ENCODE results near the gene CNOT1.
"Not testable (repeated sequence)": the region's sequence is repeated elsewhere in the genome, so short reads cannot be mapped to it uniquely, and the experiment has no call there.

CNOT1 gene

DNA sequence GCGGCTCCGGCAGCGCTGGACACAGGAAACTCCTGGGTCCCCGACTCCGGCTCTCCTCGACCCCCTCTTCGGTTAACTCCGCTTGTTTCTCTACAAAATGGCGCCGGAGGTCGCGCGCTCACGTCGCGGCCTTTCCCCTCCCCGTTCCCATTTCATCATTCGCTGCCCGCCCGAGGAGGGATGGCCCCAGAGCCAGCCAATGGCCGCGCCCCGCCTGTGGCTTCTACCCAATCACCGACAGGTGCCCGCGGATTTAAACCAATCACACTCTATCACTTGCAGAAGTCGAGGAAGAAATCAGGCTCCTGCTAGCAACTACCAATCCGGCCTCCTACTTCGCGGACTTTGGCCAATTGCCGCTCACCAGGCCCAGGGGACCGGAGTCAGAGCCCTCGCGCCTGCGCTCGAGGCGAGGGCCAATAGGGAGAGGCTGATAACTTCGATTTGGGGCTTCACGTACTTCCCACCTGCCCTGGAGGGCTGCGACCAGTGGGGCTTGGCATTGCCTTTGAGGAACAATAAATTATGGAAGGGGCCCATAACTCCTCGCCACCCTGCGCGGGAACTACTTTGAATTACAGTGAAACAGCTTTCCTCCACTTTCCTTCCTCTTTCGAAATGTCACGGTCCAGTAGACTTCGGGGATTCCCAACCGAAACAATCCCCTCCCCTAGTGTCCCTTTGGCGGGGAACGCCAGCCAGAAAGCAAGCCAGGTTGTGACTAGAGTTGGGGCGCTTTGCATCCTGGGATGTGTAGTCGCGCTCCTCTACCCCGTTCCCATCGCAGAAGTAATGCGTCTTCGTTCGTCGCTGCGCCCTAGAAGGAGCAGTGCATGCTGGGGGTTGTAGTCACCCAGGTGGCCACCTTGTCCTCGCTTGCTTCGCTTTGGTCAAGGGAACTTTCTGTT is at the start of gene CNOT1:
TSS of gene CNOT1 (minus strand) at position 94 of the 908 bp plus-strand sequence. CDS start 30,489 bp downstream, outside the sequence.
- Histone ChIP-seq H3K36me3 (ENCODE audit: control insufficient read depth, insufficient read depth, low read length) (peaks cover 7% of the 10 kb centered on the region; the same call in 1 of the 2 replicates), H3K4me3 (ENCODE audit: low read depth, low read length) (peak within 1 kb of the TSS; percentile 94), H3K27ac (ENCODE audit: low read depth, low read length) (peak within 1 kb of the TSS; percentile 98), H3K9ac (ENCODE audit: low read length) (peak within 1 kb of the TSS; percentile 99), H3K27me3 (ENCODE audit: control insufficient read depth, insufficient read depth, low read length) (no peaks in the 10 kb centered on the region), H3K9me3 (ENCODE audit: control insufficient read depth, insufficient read depth, low read depth, low read length) (no peaks in the 10 kb centered on the region), H3K4me1 (ENCODE audit: control insufficient read depth, insufficient read depth, low read length) (no peaks in the 10 kb centered on the region; the same call in 1 of the 2 replicates)

DNA sequence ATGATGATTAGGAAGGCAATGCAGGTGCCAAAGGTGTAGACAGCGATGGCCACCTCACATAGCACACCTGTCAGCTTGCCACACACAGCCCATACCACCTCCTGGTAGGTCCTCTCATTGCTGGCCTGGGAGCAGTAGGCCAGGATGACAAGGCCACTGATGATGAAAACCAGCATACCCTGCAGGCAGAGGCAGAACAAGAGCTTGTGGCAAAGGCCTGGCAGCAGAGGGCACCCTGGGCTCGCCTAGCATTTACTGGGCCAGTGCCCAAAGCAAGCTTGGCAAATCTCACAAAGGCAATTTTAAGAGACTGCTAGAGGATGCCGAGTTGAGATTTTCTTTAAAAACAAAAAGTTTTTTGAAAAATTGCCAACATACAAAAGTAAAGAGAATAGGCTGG is 49.1 kb upstream of the CNOT1 start:
- H3K36me3 ChIP-seq (ENCODE audit: control insufficient read depth, insufficient read depth, low read length), result peaks cover 52% of the 10 kb centered on the region
- H3K4me1 ChIP-seq (ENCODE audit: control insufficient read depth, insufficient read depth, low read length), result no peaks in the 10 kb centered on the region
- no peaks in the 10 kb centered on the region for H3K9me3 ChIP-seq (ENCODE audit: control insufficient read depth, insufficient read depth, low read depth, low read length)
- H3K4me3 ChIP-seq (ENCODE audit: low read depth, low read length), result no peak overlapping the region
- H3K9ac ChIP-seq (ENCODE audit: low read length), result no peak overlapping the region
- no peaks in the 10 kb centered on the region for H3K27me3 ChIP-seq (ENCODE audit: control insufficient read depth, insufficient read depth, low read length)
- no peak overlapping the region for H3K27ac ChIP-seq (ENCODE audit: low read depth, low read length)

DNA sequence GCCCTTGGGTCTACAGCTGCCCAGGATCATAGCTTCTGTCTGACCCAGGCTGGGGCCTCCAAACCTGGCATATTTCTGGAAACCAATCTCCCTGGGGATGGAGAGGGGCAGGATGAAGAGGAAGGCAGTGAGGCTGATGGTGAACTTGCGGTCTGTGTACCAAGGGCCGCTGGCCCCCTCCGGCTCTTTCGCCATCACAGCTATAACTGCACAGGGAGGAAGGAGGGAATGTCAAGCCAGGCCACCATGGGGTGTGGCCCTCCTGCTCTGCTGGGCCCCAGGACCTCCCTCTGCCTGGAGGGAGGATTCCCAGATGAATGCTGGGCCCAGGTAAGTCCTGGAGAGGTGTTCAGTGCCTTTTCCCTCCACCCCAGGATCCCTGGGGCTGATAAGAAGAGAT is 48.6 kb upstream of the CNOT1 start:
- Histone ChIP-seq H3K9me3 (ENCODE audit: control insufficient read depth, insufficient read depth, low read depth, low read length) (no peaks in the 10 kb centered on the region), H3K4me3 (ENCODE audit: low read depth, low read length) (no peak overlapping the region), H3K4me1 (ENCODE audit: control insufficient read depth, insufficient read depth, low read length) (no peaks in the 10 kb centered on the region), H3K36me3 (ENCODE audit: control insufficient read depth, insufficient read depth, low read length) (peaks cover 52% of the 10 kb centered on the region), H3K27ac (ENCODE audit: low read depth, low read length) (no peak overlapping the region), H3K9ac (ENCODE audit: low read length) (no peak overlapping the region), H3K27me3 (ENCODE audit: control insufficient read depth, insufficient read depth, low read length) (no peaks in the 10 kb centered on the region)

DNA sequence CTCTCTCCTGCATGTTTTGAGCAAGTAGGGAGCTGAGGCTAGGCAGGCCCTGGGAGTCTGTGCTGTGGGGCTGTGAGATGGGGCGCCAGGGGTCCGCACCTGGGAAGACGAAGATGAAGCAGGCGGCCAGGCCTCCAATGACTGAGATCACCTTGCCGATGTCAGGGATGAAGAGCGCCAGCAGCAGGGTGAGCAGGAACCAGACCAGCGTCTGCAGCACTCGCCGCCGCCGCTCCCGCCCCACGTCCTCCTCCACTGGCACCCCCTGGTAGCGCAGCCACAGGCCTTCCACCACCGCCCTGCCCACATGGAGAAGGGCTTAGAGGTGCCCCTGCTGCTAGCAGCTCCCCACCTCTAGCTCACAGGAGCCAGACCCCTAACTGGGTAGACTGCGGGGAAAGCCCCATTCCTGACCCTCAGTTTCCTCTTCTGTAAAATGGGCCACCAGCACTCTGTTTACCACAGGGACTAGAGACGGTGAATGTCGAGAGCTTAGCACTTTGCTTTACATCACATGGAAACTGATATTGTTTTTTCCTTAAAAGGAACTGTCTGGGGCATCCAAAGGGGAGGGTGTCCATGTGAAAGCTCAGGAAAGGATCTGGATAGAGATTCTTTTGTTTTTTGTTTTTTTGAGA is 41.4 kb upstream of the CNOT1 start:
- H3K36me3 ChIP-seq (ENCODE audit: control insufficient read depth, insufficient read depth, low read length), result peaks cover 43% of the 10 kb centered on the region
- no peaks in the 10 kb centered on the region for H3K27me3 ChIP-seq (ENCODE audit: control insufficient read depth, insufficient read depth, low read length)

DNA sequence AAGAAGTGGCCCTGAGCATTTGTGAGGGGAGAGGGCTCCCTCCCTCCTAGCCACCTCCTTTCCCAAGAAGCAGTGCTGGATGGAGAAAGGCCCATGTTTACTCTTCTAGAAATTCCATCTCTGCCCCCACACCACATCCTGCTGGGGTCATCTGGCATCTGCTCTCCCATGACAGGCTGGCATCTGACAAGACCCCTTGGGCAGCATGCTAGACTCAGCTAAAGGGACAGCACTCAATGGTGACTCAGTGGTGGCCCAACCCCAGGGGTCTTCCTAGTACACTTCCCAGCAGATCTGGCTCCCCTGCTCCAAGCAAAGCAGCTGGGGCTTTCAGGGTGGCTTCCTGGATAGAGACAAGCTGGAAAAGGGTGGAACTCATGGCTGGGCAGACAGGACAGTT is 40.6 kb upstream of the CNOT1 start:
- Histone ChIP-seq H3K27ac (ENCODE audit: low read depth, low read length) (no peak overlapping the region), H3K36me3 (ENCODE audit: control insufficient read depth, insufficient read depth, low read length) (peaks cover 34% of the 10 kb centered on the region), H3K4me1 (ENCODE audit: control insufficient read depth, insufficient read depth, low read length) (no peaks in the 10 kb centered on the region), H3K9ac (ENCODE audit: low read length) (no peak overlapping the region), H3K27me3 (ENCODE audit: control insufficient read depth, insufficient read depth, low read length) (no peaks in the 10 kb centered on the region), H3K4me3 (ENCODE audit: low read depth, low read length) (no peak overlapping the region), H3K9me3 (ENCODE audit: control insufficient read depth, insufficient read depth, low read depth, low read length) (no peaks in the 10 kb centered on the region)

More for the DNA sequence above, 41.4 kb upstream of the CNOT1 start:
- Histone ChIP-seq H3K4me3 (ENCODE audit: low read depth, low read length) (no peak overlapping the region), H3K4me1 (ENCODE audit: control insufficient read depth, insufficient read depth, low read length) (no peaks in the 10 kb centered on the region), H3K9ac (ENCODE audit: low read length) (no peak overlapping the region), H3K9me3 (ENCODE audit: control insufficient read depth, insufficient read depth, low read depth, low read length) (no peaks in the 10 kb centered on the region), H3K27ac (ENCODE audit: low read depth, low read length) (no peak overlapping the region)

DNA sequence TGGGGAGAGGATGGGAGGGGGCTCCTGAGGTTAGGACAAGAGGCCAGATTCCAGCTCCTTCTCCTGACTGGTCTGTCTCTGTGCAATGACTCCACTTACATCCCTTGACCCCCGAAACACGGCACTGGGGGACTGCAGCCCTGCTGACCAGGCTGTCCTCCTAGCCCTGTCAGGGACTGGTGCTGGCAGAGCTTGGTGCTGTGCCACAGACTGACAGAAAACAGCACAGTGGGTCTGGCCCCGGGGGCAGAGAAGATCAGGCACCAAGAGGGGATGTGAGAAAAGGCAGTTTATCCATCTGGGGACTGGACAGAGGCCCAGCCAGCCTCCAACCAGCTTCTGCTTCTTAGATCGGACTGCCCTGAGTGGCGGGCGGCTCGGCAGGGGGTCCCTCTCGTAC is 35.6 kb upstream of the CNOT1 start:
- Histone ChIP-seq H3K4me3 (ENCODE audit: low read depth, low read length) (no peak overlapping the region), H3K4me1 (ENCODE audit: control insufficient read depth, insufficient read depth, low read length) (no peaks in the 10 kb centered on the region), H3K9ac (ENCODE audit: low read length) (no peak overlapping the region), H3K9me3 (ENCODE audit: control insufficient read depth, insufficient read depth, low read depth, low read length) (no peaks in the 10 kb centered on the region), H3K27ac (ENCODE audit: low read depth, low read length) (no peak overlapping the region), H3K27me3 (ENCODE audit: control insufficient read depth, insufficient read depth, low read length) (no peaks in the 10 kb centered on the region), H3K36me3 (ENCODE audit: control insufficient read depth, insufficient read depth, low read length) (peaks cover 17% of the 10 kb centered on the region)

DNA sequence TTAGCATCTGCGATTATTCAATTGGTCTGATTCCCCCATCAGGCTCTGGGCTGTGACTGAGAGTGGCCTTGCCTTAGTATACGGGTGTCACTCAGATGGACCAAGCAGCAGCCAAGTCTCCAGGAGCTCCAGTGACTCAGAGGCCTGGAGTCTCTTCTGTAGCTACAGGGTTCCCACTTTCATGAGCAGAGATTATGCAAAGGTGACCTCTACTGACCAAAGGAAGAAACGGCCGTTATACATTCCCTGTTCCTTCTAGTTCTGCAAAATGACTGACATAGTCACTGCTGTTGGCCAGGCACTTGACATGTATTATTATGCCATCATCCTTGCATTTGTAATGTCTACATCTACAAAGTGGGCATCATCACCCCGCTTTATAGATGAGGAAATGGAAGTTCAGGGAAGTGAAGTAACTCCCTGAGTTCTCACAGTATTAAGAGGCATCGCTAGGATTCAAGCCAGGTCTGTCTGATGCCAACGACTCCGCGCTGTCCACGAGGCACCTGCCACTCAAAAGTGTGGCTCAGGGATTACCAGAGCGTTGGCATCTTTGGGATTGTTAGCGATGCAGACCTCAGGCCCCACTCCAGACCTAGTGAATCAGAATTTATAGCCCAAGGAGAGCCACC is 31.7 kb upstream of the CNOT1 start:
- Histone ChIP-seq H3K27ac (ENCODE audit: low read depth, low read length) (no peak overlapping the region), H3K4me3 (ENCODE audit: low read depth, low read length) (no peak overlapping the region), H3K9me3 (ENCODE audit: control insufficient read depth, insufficient read depth, low read depth, low read length) (no peaks in the 10 kb centered on the region), H3K36me3 (ENCODE audit: control insufficient read depth, insufficient read depth, low read length) (no peaks in the 10 kb centered on the region), H3K27me3 (ENCODE audit: control insufficient read depth, insufficient read depth, low read length) (no peaks in the 10 kb centered on the region), H3K4me1 (ENCODE audit: control insufficient read depth, insufficient read depth, low read length) (no peaks in the 10 kb centered on the region), H3K9ac (ENCODE audit: low read length) (no peak overlapping the region)

DNA sequence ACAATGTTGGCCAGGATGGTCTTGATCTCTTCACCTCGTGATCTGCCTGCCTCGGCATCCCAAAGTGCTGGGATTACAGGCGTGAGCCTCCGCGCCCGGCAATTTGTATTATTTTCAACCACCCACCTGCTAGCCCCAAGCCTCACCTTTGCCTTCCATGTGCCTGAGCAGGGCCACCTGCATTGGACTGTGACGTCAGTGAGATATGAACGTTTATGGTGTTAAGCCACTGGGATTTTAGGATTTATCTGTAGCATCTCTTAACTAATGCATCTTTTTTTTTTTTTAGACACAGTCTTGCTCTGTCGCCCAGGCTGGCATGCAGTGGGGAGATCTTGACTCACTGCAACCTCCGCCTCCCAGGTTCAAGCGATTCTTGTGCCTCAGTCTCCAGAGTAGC is 30.3 kb upstream of the CNOT1 start:
- not testable (repeated sequence) for H3K4me1 ChIP-seq (ENCODE audit: control insufficient read depth, insufficient read depth, low read length); H3K9ac ChIP-seq (ENCODE audit: low read length); H3K9me3 ChIP-seq (ENCODE audit: control insufficient read depth, insufficient read depth, low read depth, low read length); H3K4me3 ChIP-seq (ENCODE audit: low read depth, low read length); H3K36me3 ChIP-seq (ENCODE audit: control insufficient read depth, insufficient read depth, low read length); H3K27ac ChIP-seq (ENCODE audit: low read depth, low read length); H3K27me3 ChIP-seq (ENCODE audit: control insufficient read depth, insufficient read depth, low read length)

DNA sequence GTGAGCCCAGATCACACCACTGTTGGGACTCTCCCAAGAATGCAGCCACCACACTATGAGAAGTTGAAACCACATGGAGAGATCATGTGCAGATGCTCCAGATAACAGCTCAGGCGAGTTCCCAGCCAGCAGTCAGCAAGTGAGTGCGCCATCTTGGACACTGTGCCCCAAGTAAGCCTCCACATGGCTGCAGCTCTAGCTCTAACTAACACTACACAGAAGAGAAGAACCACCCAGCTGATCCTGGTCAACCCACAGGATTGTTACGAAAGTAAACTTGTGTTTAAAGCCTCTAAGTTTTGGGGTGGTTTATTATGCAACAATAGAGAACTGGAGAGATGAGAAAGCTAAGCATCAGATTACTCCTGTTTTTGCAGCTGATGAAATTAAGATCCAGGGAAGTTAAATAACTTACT is 29.2 kb upstream of the CNOT1 start:
- Histone ChIP-seq H3K4me1 (ENCODE audit: control insufficient read depth, insufficient read depth, low read length) (no peaks in the 10 kb centered on the region), H3K4me3 (ENCODE audit: low read depth, low read length) (no peak overlapping the region), H3K27ac (ENCODE audit: low read depth, low read length) (no peak overlapping the region), H3K9me3 (ENCODE audit: control insufficient read depth, insufficient read depth, low read depth, low read length) (no peaks in the 10 kb centered on the region), H3K27me3 (ENCODE audit: control insufficient read depth, insufficient read depth, low read length) (no peaks in the 10 kb centered on the region; the same call in 1 of the 2 replicates), H3K9ac (ENCODE audit: low read length) (no peak overlapping the region), H3K36me3 (ENCODE audit: control insufficient read depth, insufficient read depth, low read length) (no peaks in the 10 kb centered on the region)

DNA sequence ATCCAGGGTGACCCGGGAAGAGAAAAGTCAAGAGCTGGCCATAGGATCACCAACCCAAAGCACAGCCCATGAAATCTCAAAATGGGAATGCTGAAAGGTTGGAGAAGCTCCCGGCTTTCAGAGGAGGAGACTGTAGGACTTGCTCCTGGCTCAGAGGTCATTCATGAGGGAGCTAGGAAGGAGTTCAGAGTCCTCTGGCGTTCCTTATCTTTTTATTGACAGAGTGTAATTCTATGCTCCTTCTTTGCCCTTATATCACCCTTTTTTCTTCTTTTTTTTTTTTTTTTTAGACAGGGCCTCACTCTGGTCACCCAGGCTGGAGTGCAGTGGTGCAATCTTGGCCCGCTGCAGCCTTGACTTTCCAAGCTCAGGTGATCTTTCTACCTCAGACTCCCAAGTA is 27.3 kb upstream of the CNOT1 start:
- H3K27ac ChIP-seq (ENCODE audit: low read depth, low read length), result no peak overlapping the region
- no peak overlapping the region for H3K4me3 ChIP-seq (ENCODE audit: low read depth, low read length)
- no peaks in the 10 kb centered on the region; the same call in 1 of the 2 replicates for H3K27me3 ChIP-seq (ENCODE audit: control insufficient read depth, insufficient read depth, low read length)
- H3K9ac ChIP-seq (ENCODE audit: low read length), result no peak overlapping the region
- no peaks in the 10 kb centered on the region for H3K9me3 ChIP-seq (ENCODE audit: control insufficient read depth, insufficient read depth, low read depth, low read length)
- no peaks in the 10 kb centered on the region for H3K36me3 ChIP-seq (ENCODE audit: control insufficient read depth, insufficient read depth, low read length)
- peaks cover 3% of the 10 kb centered on the region; the same call in 1 of the 2 replicates for H3K4me1 ChIP-seq (ENCODE audit: control insufficient read depth, insufficient read depth, low read length)

DNA sequence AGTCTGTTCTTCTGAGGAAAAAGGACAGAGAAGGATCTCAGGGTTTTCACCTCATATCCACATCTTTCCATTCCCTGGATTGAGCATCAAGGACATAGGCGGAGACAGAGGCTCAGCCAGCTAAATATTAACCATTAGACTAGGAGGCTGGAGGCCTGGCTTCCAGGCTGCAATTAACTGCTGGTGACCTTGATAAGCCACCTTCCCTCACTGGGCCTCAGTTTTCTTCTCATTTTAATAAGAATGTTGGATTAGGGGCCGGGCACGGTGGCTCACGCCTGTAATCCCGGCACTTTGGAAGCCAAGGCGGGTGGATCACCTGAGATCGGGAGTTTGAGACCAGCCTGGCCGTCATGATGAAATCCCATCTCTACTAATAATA is 25.6 kb upstream of the CNOT1 start:
- H3K27ac ChIP-seq (ENCODE audit: low read depth, low read length), result no peak overlapping the region
- H3K4me3 ChIP-seq (ENCODE audit: low read depth, low read length), result no peak overlapping the region
- H3K36me3 ChIP-seq (ENCODE audit: control insufficient read depth, insufficient read depth, low read length), result no peaks in the 10 kb centered on the region
- H3K27me3 ChIP-seq (ENCODE audit: control insufficient read depth, insufficient read depth, low read length), result no peaks in the 10 kb centered on the region; the same call in 1 of the 2 replicates
- H3K9ac ChIP-seq (ENCODE audit: low read length), result no peak overlapping the region
- H3K9me3 ChIP-seq (ENCODE audit: control insufficient read depth, insufficient read depth, low read depth, low read length), result no peaks in the 10 kb centered on the region
- peaks cover 3% of the 10 kb centered on the region; the same call in 1 of the 2 replicates for H3K4me1 ChIP-seq (ENCODE audit: control insufficient read depth, insufficient read depth, low read length)

Measured in HUES6 (cell line).